ENCODE measurements around the gene LMTK2.

Gene LMTK2

DNA sequence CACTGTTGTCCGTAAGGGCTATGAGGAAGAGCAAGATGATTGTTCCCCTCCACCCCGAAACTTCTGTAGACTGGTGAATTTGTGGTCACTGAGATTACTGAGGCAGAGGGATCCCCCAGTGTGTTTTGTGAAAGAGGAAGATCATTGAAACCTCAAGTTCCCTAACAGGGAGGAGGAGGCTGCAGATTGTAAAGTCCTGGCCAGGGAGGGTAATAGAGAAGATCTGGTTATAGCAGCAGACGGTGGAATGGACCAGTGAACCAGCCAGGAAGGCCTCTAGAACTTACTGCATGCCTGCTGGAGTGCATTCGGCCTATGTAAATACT lies 31.1 kb downstream of the LMTK2 start:
- Histone ChIP-seq H3K36me3 (ENCODE audit: insufficient read depth, low read length) (peaks cover 46% of the 10 kb centered on the region), H3K4me2 (ENCODE audit: insufficient read depth, low read length) (no peak overlapping the region), H3K79me2 (ENCODE audit: insufficient read depth, low read length) (peaks cover 16% of the 10 kb centered on the region), H3K27ac (ENCODE audit: low read length) (no peak overlapping the region), H3K9ac (ENCODE audit: low read depth, low read length) (no peak overlapping the region), H4K20me1 (ENCODE audit: insufficient read depth, low read length) (peaks cover 49% of the 10 kb centered on the region), H2AFZ (ENCODE audit: low read depth, low read length) (no peak overlapping the region), H3K9me3 (ENCODE audit: insufficient read depth, low read length, severe bottlenecking) (no peaks in the 10 kb centered on the region), H3K4me3 (ENCODE audit: low read depth in 1 of 2, low read length in 2 of 2) (no peak overlapping the region), H3K27me3 (ENCODE audit: insufficient read depth, low read length, poor library complexity) (no peaks in the 10 kb centered on the region), H3K4me1 (ENCODE audit: insufficient read depth, low read length) (peaks cover 18% of the 10 kb centered on the region)
- TF ChIP-seq EZH2 (IDR thresholded peaks at IDR 0.05; ENCODE audit: borderline replicate concordance, low read depth, low read length, severe bottlenecking): no peak
- TF ChIP-seq, protein P1, sequence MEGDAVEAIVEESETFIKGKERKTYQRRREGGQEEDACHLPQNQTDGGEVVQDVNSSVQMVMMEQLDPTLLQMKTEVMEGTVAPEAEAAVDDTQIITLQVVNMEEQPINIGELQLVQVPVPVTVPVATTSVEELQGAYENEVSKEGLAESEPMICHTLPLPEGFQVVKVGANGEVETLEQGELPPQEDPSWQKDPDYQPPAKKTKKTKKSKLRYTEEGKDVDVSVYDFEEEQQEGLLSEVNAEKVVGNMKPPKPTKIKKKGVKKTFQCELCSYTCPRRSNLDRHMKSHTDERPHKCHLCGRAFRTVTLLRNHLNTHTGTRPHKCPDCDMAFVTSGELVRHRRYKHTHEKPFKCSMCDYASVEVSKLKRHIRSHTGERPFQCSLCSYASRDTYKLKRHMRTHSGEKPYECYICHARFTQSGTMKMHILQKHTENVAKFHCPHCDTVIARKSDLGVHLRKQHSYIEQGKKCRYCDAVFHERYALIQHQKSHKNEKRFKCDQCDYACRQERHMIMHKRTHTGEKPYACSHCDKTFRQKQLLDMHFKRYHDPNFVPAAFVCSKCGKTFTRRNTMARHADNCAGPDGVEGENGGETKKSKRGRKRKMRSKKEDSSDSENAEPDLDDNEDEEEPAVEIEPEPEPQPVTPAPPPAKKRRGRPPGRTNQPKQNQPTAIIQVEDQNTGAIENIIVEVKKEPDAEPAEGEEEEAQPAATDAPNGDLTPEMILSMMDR (IDR thresholded peaks at IDR 0.05; ENCODE audit: borderline replicate concordance, extremely low read depth, low read length, poor library complexity, severe bottlenecking): no peak
- no peak for DNase-seq
- no peak for ATAC-seq (ENCODE audit: insufficient read depth, low read depth)

DNA sequence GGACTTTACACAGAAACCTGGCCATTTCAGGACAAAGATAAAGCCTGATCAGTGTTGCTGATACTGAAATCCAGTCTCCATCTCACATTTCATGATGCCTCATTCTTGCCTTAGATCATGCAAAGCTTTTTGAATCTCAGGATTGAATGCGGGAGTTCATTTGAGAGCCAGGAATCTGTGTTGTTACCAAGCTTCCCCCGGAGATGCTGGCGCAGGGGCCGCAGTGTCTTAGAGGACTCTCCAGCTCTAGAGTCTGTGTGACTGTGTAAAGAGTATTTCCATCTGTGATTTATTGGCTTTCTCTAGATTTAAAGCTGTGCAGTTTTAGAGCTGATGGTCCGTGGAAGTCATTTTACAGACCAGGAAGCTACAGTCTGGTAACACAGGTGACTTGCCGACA lies 32.0 kb downstream of the LMTK2 start:
- H3K4me2 ChIP-seq (ENCODE audit: insufficient read depth, low read length): no peak overlapping the region
- no peak for ATAC-seq (ENCODE audit: insufficient read depth, low read depth)
- no peak overlapping the region for H3K9ac ChIP-seq (ENCODE audit: low read depth, low read length)
- no peaks in the 10 kb centered on the region for H3K27me3 ChIP-seq (ENCODE audit: insufficient read depth, low read length, poor library complexity)
- H3K4me3 ChIP-seq (ENCODE audit: low read depth in 1 of 2, low read length in 2 of 2): no peak overlapping the region
- H2AFZ ChIP-seq (ENCODE audit: low read depth, low read length): no peak overlapping the region
- peaks cover 15% of the 10 kb centered on the region for H3K79me2 ChIP-seq (ENCODE audit: insufficient read depth, low read length)
- peaks cover 52% of the 10 kb centered on the region for H3K36me3 ChIP-seq (ENCODE audit: insufficient read depth, low read length)
- H3K4me1 ChIP-seq (ENCODE audit: insufficient read depth, low read length): peaks cover 10% of the 10 kb centered on the region
- TF ChIP-seq, protein P1 (IDR thresholded peaks at IDR 0.05; ENCODE audit: borderline replicate concordance, extremely low read depth, low read length, poor library complexity, severe bottlenecking): no peak
- TF ChIP-seq EZH2 (IDR thresholded peaks at IDR 0.05; ENCODE audit: borderline replicate concordance, low read depth, low read length, severe bottlenecking): no peak
- H3K27ac ChIP-seq (ENCODE audit: low read length): no peak overlapping the region
- H4K20me1 ChIP-seq (ENCODE audit: insufficient read depth, low read length): peaks cover 41% of the 10 kb centered on the region
- no peak for DNase-seq
- no peaks in the 10 kb centered on the region for H3K9me3 ChIP-seq (ENCODE audit: insufficient read depth, low read length, severe bottlenecking)

DNA sequence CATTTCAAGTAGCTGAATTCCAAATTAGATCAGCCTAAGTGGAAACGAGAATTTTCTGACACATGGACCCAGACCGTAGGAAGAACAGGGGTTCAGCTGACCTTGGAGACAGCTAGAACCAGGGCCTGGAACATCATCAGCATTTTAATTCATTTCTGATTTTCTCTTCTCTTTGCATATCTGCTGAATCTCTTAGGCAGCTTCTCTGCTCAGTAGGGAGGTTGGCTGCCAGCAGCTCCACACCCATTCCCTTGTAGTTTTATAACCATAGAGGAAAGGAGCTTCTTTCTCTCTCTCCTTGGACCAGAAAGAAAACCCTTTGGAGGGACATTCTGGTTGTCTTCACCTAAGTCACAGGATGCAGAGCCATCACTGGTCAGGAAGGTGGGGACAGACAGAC lies 36.0 kb downstream of the LMTK2 start:
- Histone ChIP-seq H2AFZ (ENCODE audit: low read depth, low read length) (no peak overlapping the region), H3K9me3 (ENCODE audit: insufficient read depth, low read length, severe bottlenecking) (no peaks in the 10 kb centered on the region), H3K36me3 (ENCODE audit: insufficient read depth, low read length) (peaks cover 66% of the 10 kb centered on the region), H3K4me2 (ENCODE audit: insufficient read depth, low read length) (no peak overlapping the region), H3K27ac (ENCODE audit: low read length) (no peak overlapping the region), H3K4me1 (ENCODE audit: insufficient read depth, low read length) (no peaks in the 10 kb centered on the region), H3K79me2 (ENCODE audit: insufficient read depth, low read length) (no peaks in the 10 kb centered on the region), H3K4me3 (ENCODE audit: low read depth in 1 of 2, low read length in 2 of 2) (no peak overlapping the region), H3K27me3 (ENCODE audit: insufficient read depth, low read length, poor library complexity) (no peaks in the 10 kb centered on the region), H3K9ac (ENCODE audit: low read depth, low read length) (no peak overlapping the region), H4K20me1 (ENCODE audit: insufficient read depth, low read length) (peaks cover 9% of the 10 kb centered on the region; the same call in 1 of the 2 replicates)
- DNase-seq (no peak), ATAC-seq (ENCODE audit: insufficient read depth, low read depth) (no peak)
- TF ChIP-seq, protein P1 (IDR thresholded peaks at IDR 0.05; ENCODE audit: borderline replicate concordance, extremely low read depth, low read length, poor library complexity, severe bottlenecking): no peak
- TF ChIP-seq EZH2 (IDR thresholded peaks at IDR 0.05; ENCODE audit: borderline replicate concordance, low read depth, low read length, severe bottlenecking): no peak

DNA sequence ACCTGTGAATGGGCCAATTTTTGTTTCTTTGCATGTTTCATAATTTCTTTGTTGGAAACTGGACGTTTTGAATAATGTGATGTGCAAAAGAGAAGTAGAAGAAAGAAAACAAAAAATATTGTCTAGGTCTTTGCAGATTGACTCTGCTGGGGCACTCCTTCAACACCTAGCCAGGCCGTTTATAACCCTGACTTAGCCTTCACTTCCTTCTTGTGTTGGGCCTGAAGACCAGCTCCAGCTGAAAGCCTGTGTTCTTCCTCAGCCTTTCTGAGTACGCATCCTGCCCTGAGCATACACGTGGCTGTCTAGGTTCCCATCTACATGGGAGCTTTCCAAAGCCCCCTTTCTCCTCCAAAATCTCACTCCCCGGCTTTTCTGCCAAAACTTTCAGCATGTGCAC lies 41.9 kb downstream of the LMTK2 start:
- H3K4me2 ChIP-seq (ENCODE audit: insufficient read depth, low read length): no peak overlapping the region
- H4K20me1 ChIP-seq (ENCODE audit: insufficient read depth, low read length): 0 out of 2 replicates have a peak, but pooled peaks cover 12% of the 10 kb centered on the region
- TF ChIP-seq EZH2 (IDR thresholded peaks at IDR 0.05; ENCODE audit: borderline replicate concordance, low read depth, low read length, severe bottlenecking): no peak
- TF ChIP-seq, protein P1 (IDR thresholded peaks at IDR 0.05; ENCODE audit: borderline replicate concordance, extremely low read depth, low read length, poor library complexity, severe bottlenecking): no peak
- no peak overlapping the region for H2AFZ ChIP-seq (ENCODE audit: low read depth, low read length)
- no peak overlapping the region for H3K4me3 ChIP-seq (ENCODE audit: low read depth in 1 of 2, low read length in 2 of 2)
- ATAC-seq (ENCODE audit: insufficient read depth, low read depth) (no peak), DNase-seq (no peak)
- H3K36me3 ChIP-seq (ENCODE audit: insufficient read depth, low read length): peaks cover 55% of the 10 kb centered on the region
- no peaks in the 10 kb centered on the region for H3K9me3 ChIP-seq (ENCODE audit: insufficient read depth, low read length, severe bottlenecking)
- H3K27me3 ChIP-seq (ENCODE audit: insufficient read depth, low read length, poor library complexity): no peaks in the 10 kb centered on the region
- H3K27ac ChIP-seq (ENCODE audit: low read length): no peak overlapping the region
- H3K4me1 ChIP-seq (ENCODE audit: insufficient read depth, low read length): no peaks in the 10 kb centered on the region
- H3K9ac ChIP-seq (ENCODE audit: low read depth, low read length): no peak overlapping the region
- no peaks in the 10 kb centered on the region for H3K79me2 ChIP-seq (ENCODE audit: insufficient read depth, low read length)
